T47D (cell line): Measurements from ENCODE around the gene FBP1.
A peak's percentile ranks its signal among the peaks of the same experiment; 100 is the strongest.
"Not testable (repeated sequence)": the region's sequence is repeated elsewhere in the genome, so short reads cannot be mapped to it uniquely, and the experiment has no call there.

Experiments
- DNase-seq, 2 experiments: peaks; one replicate each; pipeline versions ENCODE4 v3.0.0 to v3.0.0-alpha.2; 2011 to 2012; ENCODE audit warnings: low read depth in 1 of 2, low spot score in 1 of 2
- JUND ChIP-seq: IDR thresholded peaks from 2 replicates; pipeline ENCODE4 v1.6.1; 2012; ENCODE audit warnings: low read depth
- in situ Hi-C: cut with HindIII; loops from 2 replicates; pipeline ENCODE4 v1.10.0; 2016; ENCODE audit warnings: low sequenced_read_pairs, low pct_unique_long_range_greater_than_20kb

Gene FBP1

GRCh38 chr9:94577571-94577970 lies 61.7 kb downstream of the FBP1 start:
- in situ Hi-C loops, result no loop called here
- TF ChIP-seq JUND, result no peak
- no peak for DNase-seq

- in situ Hi-C loops, result no loop called here
- DNase-seq, result no peak
- TF ChIP-seq JUND, result no peak
These were observed 62.3 kb downstream of the FBP1 start for GRCh38 chr9:94577036-94577435.

- DNase-seq, result no peak
- no peak for TF ChIP-seq JUND
- in situ Hi-C loops, result no loop called here
These were observed 63.2 kb downstream of the FBP1 start for GRCh38 chr9:94576131-94576530.

DNA sequence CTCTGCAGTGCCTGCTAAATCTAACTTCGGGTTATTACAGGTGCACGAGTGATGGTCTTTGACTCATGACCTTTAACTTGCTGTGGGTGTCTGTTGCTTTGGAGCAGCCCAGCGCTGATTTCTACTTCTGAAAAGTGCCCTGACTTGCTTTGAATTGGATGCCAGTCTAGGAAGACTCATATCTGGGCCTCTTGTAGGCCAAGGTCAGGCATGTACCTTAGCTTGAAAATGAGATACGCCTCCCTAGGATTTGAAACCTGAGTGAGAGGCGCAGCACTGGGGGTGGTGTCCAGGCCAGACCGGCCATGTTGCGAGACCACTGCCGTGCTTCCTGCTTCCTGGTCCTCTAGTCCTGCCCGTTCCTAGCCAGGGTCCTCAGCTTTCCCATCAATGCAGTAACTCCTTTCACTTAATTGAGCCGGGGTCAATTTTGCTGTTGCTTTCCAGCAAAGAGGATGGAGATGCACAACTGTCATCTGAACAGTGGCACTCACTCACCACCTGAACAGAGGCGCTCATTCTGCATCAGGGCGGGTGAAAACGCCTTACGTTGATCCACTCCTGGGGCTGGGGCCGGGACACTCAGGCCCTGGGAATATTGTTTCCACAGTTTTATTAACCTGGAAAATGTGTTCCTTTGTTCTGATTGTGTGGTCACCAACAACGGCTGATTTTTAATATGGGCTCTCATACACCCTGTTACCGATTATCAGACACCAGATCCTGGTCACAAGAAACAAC lies 70.2 kb downstream of the FBP1 start:
- in situ Hi-C loops, result no loop called here
- DNase-seq, result no peak
- no peak for TF ChIP-seq JUND

DNA sequence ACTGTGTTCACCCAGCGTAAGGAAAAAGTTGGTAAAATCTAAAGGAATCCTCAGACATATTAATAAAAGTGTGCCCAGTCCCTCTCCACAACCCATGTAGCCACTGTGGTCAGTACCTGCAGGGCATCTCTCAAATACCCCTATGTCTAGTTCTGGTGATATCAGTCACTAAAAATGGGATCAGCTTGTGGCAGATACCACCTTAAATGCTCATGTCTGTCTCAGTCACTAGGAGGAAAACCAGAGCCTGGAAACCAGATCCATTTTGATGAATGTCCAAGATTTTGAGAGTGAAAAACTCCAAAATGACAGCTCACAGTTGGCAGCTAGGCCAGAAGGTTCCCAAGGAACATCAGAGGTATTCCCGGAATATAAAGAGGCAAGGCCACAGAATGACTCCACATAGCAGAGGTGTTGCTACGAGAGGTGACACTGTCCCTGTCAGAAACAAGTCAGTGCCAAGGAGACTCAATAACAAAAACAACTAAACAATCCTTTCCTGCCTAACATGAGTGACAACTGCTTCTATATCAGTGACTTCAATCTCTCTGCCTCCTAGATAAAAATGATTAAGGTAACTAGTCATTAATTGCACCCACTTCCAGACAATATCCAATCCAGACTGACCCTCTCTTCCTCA lies 70.9 kb downstream of the FBP1 start:
- no peak for TF ChIP-seq JUND
- in situ Hi-C loops, result no loop called here
- no peak for DNase-seq

DNA sequence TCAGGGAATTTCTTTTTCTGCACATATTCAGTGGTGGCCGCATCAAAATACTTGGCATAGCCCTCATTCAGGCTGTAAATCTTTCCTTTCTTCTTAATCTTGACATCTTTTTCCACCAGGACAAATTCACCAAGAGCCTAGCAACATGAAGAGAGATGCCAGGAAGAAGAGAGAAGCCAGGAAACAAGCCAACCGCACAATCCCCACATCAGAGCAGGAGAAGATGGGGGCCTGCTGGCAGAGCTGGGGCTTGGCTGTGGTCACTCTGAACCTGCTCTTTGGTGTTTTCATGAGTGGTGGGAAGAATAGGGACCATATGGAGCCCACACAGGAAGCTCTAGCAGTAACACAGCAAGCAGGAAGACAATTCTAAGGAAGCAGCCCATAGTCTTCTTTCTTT lies 72.0 kb downstream of the FBP1 start:
- DNase-seq, result no peak
- no peak for TF ChIP-seq JUND
- in situ Hi-C loops, result no loop called here

DNA sequence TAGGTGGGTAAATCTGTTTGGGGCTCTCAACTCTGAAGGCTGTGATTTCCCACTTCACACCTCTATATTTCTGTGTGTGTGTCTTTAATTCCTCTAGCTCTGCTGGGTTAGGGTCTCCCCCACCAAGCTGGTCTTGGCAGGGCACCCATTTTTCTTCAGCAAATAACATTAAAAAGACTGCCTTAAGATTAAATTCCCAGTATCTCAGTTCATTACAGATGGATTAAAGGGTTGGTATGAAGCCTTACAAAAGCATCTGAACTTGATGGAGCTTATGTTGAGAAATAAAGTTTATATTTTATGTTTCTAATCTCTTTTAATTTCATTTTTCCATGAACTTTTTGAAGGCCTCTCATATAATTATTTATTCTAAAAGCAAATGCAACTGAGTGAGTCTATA lies 72.8 kb downstream of the FBP1 start:
- no peak for DNase-seq
- in situ Hi-C loops, result no loop called here
- TF ChIP-seq JUND, result no peak

DNA sequence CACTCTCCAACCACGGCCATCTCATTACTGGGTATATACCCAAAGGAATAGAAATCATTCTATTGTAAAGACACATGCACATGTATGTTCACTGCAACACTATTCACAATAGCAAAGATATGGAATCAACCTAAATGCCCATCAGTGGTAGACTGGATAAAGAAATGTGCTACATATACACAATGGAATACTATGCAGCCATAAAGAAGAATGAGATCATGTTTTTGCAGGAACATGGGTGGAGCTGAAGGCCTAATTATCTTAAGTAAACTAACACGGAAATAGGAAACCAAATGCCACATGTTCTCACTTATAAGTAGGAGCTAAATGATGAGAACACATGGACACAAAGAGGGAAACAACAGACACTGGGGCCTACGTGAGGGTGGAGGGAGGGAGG lies 75.0 kb downstream of the FBP1 start:
- in situ Hi-C loops, DNase-seq: not testable (repeated sequence)

GRCh38 chr9:94563548-94563947 lies 75.8 kb downstream of the FBP1 start:
- TF ChIP-seq JUND, result no peak
- in situ Hi-C loops, result no loop called here
- DNase-seq, result peak in 1 of 2 experiments; percentile 13

- no peak for DNase-seq
- in situ Hi-C loops, result no loop called here
- no peak for TF ChIP-seq JUND
These were observed 79.1 kb downstream of the FBP1 start for GRCh38 chr9:94560237-94560636.

GRCh38 chr9:94557376-94557775 lies 81.9 kb downstream of the FBP1 start:
- in situ Hi-C loops, result no loop called here
- no peak for DNase-seq
- no peak for TF ChIP-seq JUND

- in situ Hi-C loops, result no loop called here
- no peak for TF ChIP-seq JUND
- peak; percentile 34 to 88 for DNase-seq
These were observed 84.6 kb downstream of the FBP1 start, which contains the start of gene PCAT7 for GRCh38 chr9:94554439-94555331. PCAT7 (plus strand) TSS chr9:94555083.

DNA sequence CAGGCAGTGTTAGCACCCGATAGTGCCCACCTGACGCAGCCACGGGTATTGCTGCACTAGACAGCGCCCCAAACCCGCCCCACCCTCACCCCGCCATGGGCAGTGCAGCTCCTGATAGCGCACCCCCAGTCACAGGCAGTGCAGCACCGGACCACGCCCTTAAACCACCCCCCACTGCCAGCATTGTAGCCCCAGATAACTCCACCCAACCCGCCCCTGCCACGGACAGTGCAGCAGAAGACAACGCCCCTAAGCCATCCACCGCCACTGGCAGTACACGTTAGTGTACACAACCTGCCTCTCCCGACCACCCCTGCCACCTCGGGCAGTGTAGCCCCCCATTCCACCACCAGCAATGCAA lies 85.3 kb downstream of the FBP1 start:
- in situ Hi-C loops, result no loop called here
- no peak for TF ChIP-seq JUND
- DNase-seq, result peak in 1 of 2 experiments; percentile 10
